GM10266 (cell line): ENCODE data around the gene ST3GAL6.

Experiments used
- DNase-seq: peaks from one replicate; pipeline ENCODE4 v3.0.0; 2012; ENCODE audit errors: extremely low spot score
- TF ChIP-seq, protein P1 (sequence below): IDR thresholded peaks from 2 replicates; pipeline ENCODE4 v1.5.1; 2012; ENCODE audit warnings: mild to moderate bottlenecking, low read depth; ENCODE audit not compliant: control insufficient read depth, insufficient read depth; ENCODE audit errors: missing control alignments

Gene ST3GAL6

DNA sequence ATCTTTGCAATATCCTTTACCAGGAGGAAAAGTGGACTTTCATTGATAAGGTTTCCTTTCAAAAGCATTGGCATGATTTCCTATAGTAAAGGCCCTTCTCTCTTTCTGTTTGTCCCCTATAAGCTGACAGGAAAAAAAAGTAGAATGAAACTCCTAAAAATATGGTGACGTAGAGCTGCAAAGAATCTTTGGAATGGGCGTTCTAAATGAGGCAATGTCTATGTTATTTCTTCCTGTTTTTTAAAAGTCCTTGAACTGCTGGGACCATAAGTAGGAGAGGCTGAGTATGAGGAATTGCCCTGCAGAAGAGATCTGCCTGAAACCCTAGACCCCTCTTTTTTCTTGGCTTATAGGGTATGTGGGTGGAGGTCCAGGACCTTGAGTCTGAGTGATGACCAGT lies 17.2 kb downstream of the ST3GAL6 start:
- TF ChIP-seq, protein P1, sequence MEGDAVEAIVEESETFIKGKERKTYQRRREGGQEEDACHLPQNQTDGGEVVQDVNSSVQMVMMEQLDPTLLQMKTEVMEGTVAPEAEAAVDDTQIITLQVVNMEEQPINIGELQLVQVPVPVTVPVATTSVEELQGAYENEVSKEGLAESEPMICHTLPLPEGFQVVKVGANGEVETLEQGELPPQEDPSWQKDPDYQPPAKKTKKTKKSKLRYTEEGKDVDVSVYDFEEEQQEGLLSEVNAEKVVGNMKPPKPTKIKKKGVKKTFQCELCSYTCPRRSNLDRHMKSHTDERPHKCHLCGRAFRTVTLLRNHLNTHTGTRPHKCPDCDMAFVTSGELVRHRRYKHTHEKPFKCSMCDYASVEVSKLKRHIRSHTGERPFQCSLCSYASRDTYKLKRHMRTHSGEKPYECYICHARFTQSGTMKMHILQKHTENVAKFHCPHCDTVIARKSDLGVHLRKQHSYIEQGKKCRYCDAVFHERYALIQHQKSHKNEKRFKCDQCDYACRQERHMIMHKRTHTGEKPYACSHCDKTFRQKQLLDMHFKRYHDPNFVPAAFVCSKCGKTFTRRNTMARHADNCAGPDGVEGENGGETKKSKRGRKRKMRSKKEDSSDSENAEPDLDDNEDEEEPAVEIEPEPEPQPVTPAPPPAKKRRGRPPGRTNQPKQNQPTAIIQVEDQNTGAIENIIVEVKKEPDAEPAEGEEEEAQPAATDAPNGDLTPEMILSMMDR, result no peak
- DNase-seq, result no peak

- TF ChIP-seq, protein P1, result no peak
- no peak for DNase-seq
Observed at GRCh38 chr3:98782824-98783500, 19.8 kb downstream of the ST3GAL6 start.

GRCh38 chr3:98784042-98784441 lies 20.9 kb downstream of the ST3GAL6 start:
- TF ChIP-seq, protein P1, result no peak
- no peak for DNase-seq

DNA sequence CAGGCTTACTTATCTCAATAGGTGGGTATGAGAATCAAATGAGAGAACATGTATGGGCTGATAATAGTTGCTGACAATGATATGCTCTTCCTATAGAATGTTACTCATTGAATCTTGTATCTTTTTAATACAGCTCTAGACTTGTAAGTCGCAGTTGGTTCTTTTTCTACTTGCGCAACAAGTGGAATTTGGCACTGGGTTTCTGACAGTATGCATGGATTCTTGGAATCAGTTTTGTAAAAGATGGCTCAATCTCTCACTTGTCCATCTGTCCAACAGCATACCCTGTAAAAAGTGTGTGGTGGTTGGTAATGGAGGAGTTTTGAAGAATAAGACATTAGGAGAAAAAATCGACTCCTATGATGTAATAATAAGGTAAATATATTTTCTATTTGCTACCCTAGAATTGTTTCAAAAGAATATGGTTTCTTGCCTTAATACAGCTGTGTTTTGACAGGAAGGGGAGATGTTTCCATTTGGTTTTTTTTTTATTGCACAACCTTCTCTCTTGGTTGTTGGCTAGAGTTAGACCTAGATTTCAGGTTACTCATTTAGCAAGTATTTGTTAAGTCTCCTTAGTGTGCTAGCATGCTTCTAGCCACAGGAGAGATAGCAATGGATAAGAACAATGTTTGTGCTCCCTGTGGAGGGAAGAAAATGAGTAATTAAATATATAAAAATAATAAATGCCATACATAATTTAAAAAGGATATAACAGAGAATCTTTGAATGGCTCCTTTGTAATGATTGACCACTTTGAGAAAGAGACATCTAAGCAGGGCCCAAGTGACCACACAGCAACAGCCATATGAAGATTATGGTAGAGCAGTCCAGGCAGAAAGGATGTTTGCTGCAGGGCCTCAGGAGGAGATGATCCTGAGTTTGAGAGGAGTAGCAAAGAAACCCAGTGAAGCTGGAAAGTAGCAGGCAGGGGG lies 21.8 kb downstream of the ST3GAL6 start:
- no peak for DNase-seq
- TF ChIP-seq, protein P1, result no peak

GRCh38 chr3:98786364-98787006 lies 23.3 kb downstream of the ST3GAL6 start:
- TF ChIP-seq, protein P1, result no peak
- no peak for DNase-seq

DNA sequence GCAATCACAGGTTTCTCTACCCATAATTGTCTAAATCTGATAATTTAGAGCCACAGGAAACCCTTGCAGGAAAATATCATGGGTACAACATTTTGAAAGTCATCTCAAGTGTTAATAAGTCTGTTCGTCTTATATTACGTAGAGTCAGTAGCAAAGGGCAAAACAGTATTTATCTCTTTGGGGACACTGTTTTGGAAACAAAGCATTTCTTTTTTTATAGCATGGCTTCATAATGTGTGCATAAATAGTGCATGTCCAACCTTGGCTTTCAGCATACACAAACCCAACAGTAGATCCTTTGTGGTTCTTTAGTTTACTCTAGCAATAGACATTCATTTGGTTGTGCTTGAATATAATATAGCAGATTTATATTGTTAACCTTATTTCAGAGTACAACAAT lies 24.0 kb downstream of the ST3GAL6 start:
- TF ChIP-seq, protein P1, result no peak
- DNase-seq, result no peak
